Panc1 (cell line): ENCODE measurements around the gene AHR. TPM values are rescaled to one million over a fixed set of nuclear protein-coding genes. Genes with fewer than 3 reads are reported as not detected.

Experiments
- ATAC-seq: fragments of 200-7000 bp; cut with Tn5 transposase; 2 replicates; pipeline ENCODE4 v1.9.1; 2020; ENCODE audit warnings: mild to moderate bottlenecking, moderate library complexity
- BruUV-seq: library from RNA; stranded (reverse); fragments of 400-500 nt; replicated peaks from 2 replicates; lab custom pipeline; 2021; lab: Mats Ljungman, UMichigan
- CTCF ChIA-PET: fragments of 300-600 bp; sonication (Branson Sonifier 250); formaldehyde crosslinking; loops from one replicate; lab custom pipeline; 2022; ENCODE audit warnings: antibody characterized with exemption; lab: Charles Lee
- POLR2A ChIA-PET: fragments of 300-600 bp; sonication (Branson Sonifier 250); formaldehyde crosslinking; loops from one replicate; lab custom pipeline; 2022; ENCODE audit warnings: antibody characterized with exemption; lab: Charles Lee
- DNase-seq: peaks from one replicate; pipeline ENCODE4 v3.0.0-alpha.2; 2010; ENCODE audit warnings: low read depth, low spot score
- H3K27ac ChIP-seq: 2 replicates; pipeline ENCODE4 v1.5.1; 2011; ENCODE audit warnings: mild to moderate bottlenecking, low read length, inconsistent platforms
- H3K27me3 ChIP-seq: fragments of 200-500 bp; sonication (Bioruptor generic); 2 replicates; pipeline ENCODE4 v1.6.0; 2014; ENCODE audit warnings: low read length, inconsistent platforms; ENCODE audit not compliant: control insufficient read depth, insufficient read depth
- H3K36me3 ChIP-seq: fragments of 200-500 bp; sonication (Bioruptor generic); 2 replicates; pipeline ENCODE4 v1.5.1; 2014; ENCODE audit warnings: inconsistent platforms, mild to moderate bottlenecking, low read length, moderate library complexity; ENCODE audit not compliant: control insufficient read depth, insufficient read depth
- H3K4me1 ChIP-seq: 2 replicates; pipeline ENCODE4 v1.5.1; 2011; ENCODE audit warnings: inconsistent platforms, mild to moderate bottlenecking, low read length, moderate library complexity; ENCODE audit not compliant: control insufficient read depth, insufficient read depth
- H3K4me3 ChIP-seq, 2 experiments: 2 replicates each; pipeline ENCODE4 v1.5.1; 2011 to 2012; ENCODE audit warnings: low read depth in 2 of 2, low read length in 2 of 2, mild to moderate bottlenecking in 2 of 2, inconsistent platforms in 1 of 2, moderate library complexity in 1 of 2
- H3K9me3 ChIP-seq: fragments of 200-500 bp; sonication (Bioruptor generic); 2 replicates; pipeline ENCODE4 v1.5.1; 2014; ENCODE audit warnings: low read depth, mild to moderate bottlenecking, inconsistent platforms, low read length, moderate library complexity; ENCODE audit not compliant: control insufficient read depth, insufficient read depth
- CTCF ChIP-seq: fragments of 450-650 bp; IDR thresholded peaks from 2 replicates; pipeline ENCODE4 v1.5.1; 2017; ENCODE audit warnings: mild to moderate bottlenecking
- POLR2AphosphoS5 ChIP-seq: IDR thresholded peaks from 2 replicates; pipeline ENCODE4 v1.6.1; 2012; ENCODE audit warnings: mild to moderate bottlenecking, low read depth, low read length, moderate library complexity
- SIN3A ChIP-seq: IDR thresholded peaks from 2 replicates; pipeline ENCODE4 v1.6.1; 2012; ENCODE audit warnings: low read depth, mild to moderate bottlenecking, low read length, moderate library complexity, borderline replicate concordance; ENCODE audit not compliant: insufficient read depth
- TCF7L2 ChIP-seq: IDR thresholded peaks from 2 replicates; pipeline ENCODE4 v1.6.1; 2011; ENCODE audit warnings: mild to moderate bottlenecking, low read depth, low read length, inconsistent platforms
- in situ Hi-C: cut with HindIII; loops from 2 replicates; pipeline ENCODE4 v1.10.0; 2016; ENCODE audit warnings: low sequenced_read_pairs, low pct_unique_long_range_greater_than_20kb
- intact Hi-C: fragments of 100-400 bp; cut with micrococcal nuclease; formaldehyde crosslinking; loops from one replicate; pipeline ENCODE4 v1.10.0; 2022; ENCODE audit not compliant: unreplicated experiment
- total RNA-seq: library from RNA; stranded (reverse); gene quantifications from one replicate; pipeline ENCODE4 v1.2.1, GENCODE V29; 2021; ENCODE audit not compliant: unreplicated experiment
- TF ChIP-seq, protein P1 (sequence below), 2 experiments: IDR thresholded peaks; 2 replicates each; pipeline ENCODE4 v1.6.1; 2011 to 2012; ENCODE audit warnings: low read depth in 2 of 2, control low read depth in 1 of 2, low read length in 1 of 2, mild to moderate bottlenecking in 1 of 2, moderate library complexity in 1 of 2; ENCODE audit not compliant: insufficient read depth in 1 of 2

AHR gene
- total RNA-seq, 1 experiment from 2014 or later: 36.6 TPM

- no peak for TF ChIP-seq TCF7L2
- no peak for TF ChIP-seq CTCF
- TF ChIP-seq POLR2AphosphoS5: no peak
- TF ChIP-seq, protein P1, sequence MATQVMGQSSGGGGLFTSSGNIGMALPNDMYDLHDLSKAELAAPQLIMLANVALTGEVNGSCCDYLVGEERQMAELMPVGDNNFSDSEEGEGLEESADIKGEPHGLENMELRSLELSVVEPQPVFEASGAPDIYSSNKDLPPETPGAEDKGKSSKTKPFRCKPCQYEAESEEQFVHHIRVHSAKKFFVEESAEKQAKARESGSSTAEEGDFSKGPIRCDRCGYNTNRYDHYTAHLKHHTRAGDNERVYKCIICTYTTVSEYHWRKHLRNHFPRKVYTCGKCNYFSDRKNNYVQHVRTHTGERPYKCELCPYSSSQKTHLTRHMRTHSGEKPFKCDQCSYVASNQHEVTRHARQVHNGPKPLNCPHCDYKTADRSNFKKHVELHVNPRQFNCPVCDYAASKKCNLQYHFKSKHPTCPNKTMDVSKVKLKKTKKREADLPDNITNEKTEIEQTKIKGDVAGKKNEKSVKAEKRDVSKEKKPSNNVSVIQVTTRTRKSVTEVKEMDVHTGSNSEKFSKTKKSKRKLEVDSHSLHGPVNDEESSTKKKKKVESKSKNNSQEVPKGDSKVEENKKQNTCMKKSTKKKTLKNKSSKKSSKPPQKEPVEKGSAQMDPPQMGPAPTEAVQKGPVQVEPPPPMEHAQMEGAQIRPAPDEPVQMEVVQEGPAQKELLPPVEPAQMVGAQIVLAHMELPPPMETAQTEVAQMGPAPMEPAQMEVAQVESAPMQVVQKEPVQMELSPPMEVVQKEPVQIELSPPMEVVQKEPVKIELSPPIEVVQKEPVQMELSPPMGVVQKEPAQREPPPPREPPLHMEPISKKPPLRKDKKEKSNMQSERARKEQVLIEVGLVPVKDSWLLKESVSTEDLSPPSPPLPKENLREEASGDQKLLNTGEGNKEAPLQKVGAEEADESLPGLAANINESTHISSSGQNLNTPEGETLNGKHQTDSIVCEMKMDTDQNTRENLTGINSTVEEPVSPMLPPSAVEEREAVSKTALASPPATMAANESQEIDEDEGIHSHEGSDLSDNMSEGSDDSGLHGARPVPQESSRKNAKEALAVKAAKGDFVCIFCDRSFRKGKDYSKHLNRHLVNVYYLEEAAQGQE (IDR thresholded peaks at IDR 0.05; ENCODE audit: insufficient read depth in 1 of 2, low read depth in 2 of 2, low read length in 1 of 2): no peak
- TF ChIP-seq SIN3A: no peak
- in situ Hi-C loops: no loop called here
- peaks cover 5% of the 10 kb centered on the region; the same call in 1 of the 2 replicates for H3K4me1 ChIP-seq
- intact Hi-C loops: no loop called here
- DNase-seq (no peak), ATAC-seq (no peak)
- no peak overlapping the region for H3K4me3 ChIP-seq
- H3K36me3 ChIP-seq: no peaks in the 10 kb centered on the region
- POLR2A ChIA-PET: no interaction called here
- no peaks in the 10 kb centered on the region for H3K27me3 ChIP-seq
- CTCF ChIA-PET: no interaction called here
- H3K27ac ChIP-seq: no peak overlapping the region
- no TSS peak for BruUV-seq
- H3K9me3 ChIP-seq: no peaks in the 10 kb centered on the region
These were observed 19.7 kb downstream of the AHR start for GRCh38 chr7:17318146-17318545.

- TF ChIP-seq SIN3A (no peak), CTCF (no peak), TCF7L2 (no peak), POLR2AphosphoS5 (no peak)
- TF ChIP-seq, protein P1 (IDR thresholded peaks at IDR 0.05; ENCODE audit: insufficient read depth in 1 of 2, low read depth in 2 of 2, low read length in 1 of 2): no peak
- CTCF ChIA-PET: no interaction called here
- in situ Hi-C loops: no loop called here
- DNase-seq (no peak), ATAC-seq (no peak)
- H3K27ac ChIP-seq: no peak overlapping the region
- BruUV-seq: no TSS peak
- H3K4me1 ChIP-seq: peaks cover 5% of the 10 kb centered on the region; the same call in 1 of the 2 replicates
- H3K36me3 ChIP-seq: no peaks in the 10 kb centered on the region
- H3K27me3 ChIP-seq: no peaks in the 10 kb centered on the region
- H3K4me3 ChIP-seq: no peak overlapping the region
- no peaks in the 10 kb centered on the region for H3K9me3 ChIP-seq
- intact Hi-C loops: no loop called here
- POLR2A ChIA-PET: no interaction called here
These were observed 21.0 kb downstream of the AHR start for GRCh38 chr7:17319164-17320101.
